HG02623 (cell line): ENCODE measurements around the gene HOXB6.

ENCODE experiments used
- ATAC-seq: cut with Tn5 transposase; IDR thresholded peaks from one replicate; pipeline ENCODE4 v1.9.1; 2021; ENCODE audit warnings: moderate library complexity; ENCODE audit not compliant: unreplicated experiment

Gene HOXB6

GRCh38 chr17:48604770-48605329 lies at the start of gene HOXB6:
HOXB6 (minus strand) TSS chr17:48604986; CDS start chr17:48598150, 6,836 bp downstream.
- ATAC-seq: no peak

GRCh38 chr17:48649741-48650140 lies 45.0 kb upstream of the HOXB6 start:
- no peak for ATAC-seq

- ATAC-seq: no peak
These were observed 43.1 kb upstream of the HOXB6 start for GRCh38 chr17:48647963-48648245.

- ATAC-seq: no peak
These were observed 42.5 kb upstream of the HOXB6 start for GRCh38 chr17:48647103-48647962.

- ATAC-seq: no peak
These were observed 41.7 kb upstream of the HOXB6 start for GRCh38 chr17:48646183-48647102.

GRCh38 chr17:48645639-48646182 lies 40.9 kb upstream of the HOXB6 start:
- ATAC-seq: no peak

GRCh38 chr17:48644910-48645557 lies 40.2 kb upstream of the HOXB6 start:
- ATAC-seq: no peak

GRCh38 chr17:48644159-48644558 lies 39.4 kb upstream of the HOXB6 start:
- no peak for ATAC-seq

- ATAC-seq: no peak
These were observed 38.9 kb upstream of the HOXB6 start for GRCh38 chr17:48643697-48644012.

GRCh38 chr17:48642843-48643696 lies 38.3 kb upstream of the HOXB6 start:
- no peak for ATAC-seq

- ATAC-seq: no peak
These were observed 37.5 kb upstream of the HOXB6 start for GRCh38 chr17:48642059-48642842.

GRCh38 chr17:48641541-48642058 lies 36.8 kb upstream of the HOXB6 start:
- no peak for ATAC-seq

- ATAC-seq: no peak
These were observed 36.0 kb upstream of the HOXB6 start for GRCh38 chr17:48640858-48641180.

GRCh38 chr17:48639982-48640857 lies 35.4 kb upstream of the HOXB6 start:
- ATAC-seq: no peak

GRCh38 chr17:48639136-48639535 lies 34.4 kb upstream of the HOXB6 start:
- no peak for ATAC-seq

GRCh38 chr17:48637323-48638260 lies 32.8 kb upstream of the HOXB6 start:
- no peak for ATAC-seq
